A673 (cell line): ENCODE measurements around the gene DPPA5.

Experiments used
- CTCF ChIP-seq: fragments of 300-800, 200-600 bp; sonication (generic); conservative IDR thresholded peaks from 2 replicates; pipeline ENCODE4 v1.5.1; 2017; ENCODE audit warnings: low read depth, mild to moderate bottlenecking, antibody characterized with exemption, low read length, moderate library complexity, mixed read lengths
- EZH2 ChIP-seq: fragments of 200-600 bp; sonication (generic); IDR thresholded peaks from 2 replicates; pipeline ENCODE4 v1.6.1; 2017; ENCODE audit warnings: borderline replicate concordance, low read depth, mild to moderate bottlenecking, mixed read lengths, antibody characterized with exemption, low read length; ENCODE audit not compliant: poor library complexity, severe bottlenecking

GRCh38 chr6:73325656-73326055 lies 28.4 kb downstream of the DPPA5 start:
- no peak for TF ChIP-seq CTCF
- no peak for TF ChIP-seq EZH2
